ENCODE data around the gene VN1R5. TPM values are rescaled to one million over a fixed set of nuclear protein-coding genes. Genes with fewer than 3 reads are reported as not detected.

Gene VN1R5
- total RNA-seq, 1 experiment from 2014 or later: not detected

GRCh38 chr1:247224822-247225221 is 31.1 kb upstream of the VN1R5 start:
- Histone ChIP-seq H3K36me3 (ENCODE audit: control insufficient read depth in 1 of 2, insufficient read depth in 2 of 2, low read length in 2 of 2) (no peaks in the 10 kb centered on the region), H3K9ac (ENCODE audit: low read length) (no peak overlapping the region), H3K79me2 (ENCODE audit: insufficient read depth, low read length) (no peaks in the 10 kb centered on the region), H3K9me3 (ENCODE audit: control insufficient read depth in 1 of 2, insufficient read depth in 1 of 2, low read depth in 1 of 2, low read length in 2 of 2) (peaks cover 0 to 3% of the 10 kb centered on the region in 2 experiments; a peak in 2 of 4 replicates), H3K27me3 (ENCODE audit: insufficient read depth, low read length) (no peaks in the 10 kb centered on the region), H3K4me1 (ENCODE audit: control insufficient read depth in 1 of 2, insufficient read depth in 2 of 2, low read length in 2 of 2) (no peaks in the 10 kb centered on the region), H3K27ac (ENCODE audit: low read depth, low read length) (no peak overlapping the region), H3K4me3 (replicated peaks in 1 of 2; ENCODE audit: low read depth in 1 of 2, low read length in 2 of 2) (no peak overlapping the region), H3K9me2 (ENCODE audit: insufficient read depth) (no peaks in the 10 kb centered on the region), H3K4me2 (ENCODE audit: low read length) (no peak overlapping the region), H4K20me1 (ENCODE audit: insufficient read depth) (no peaks in the 10 kb centered on the region), H2AFZ (ENCODE audit: low read depth, low read length, poor library complexity, severe bottlenecking) (no peak overlapping the region)
- CTCF ChIA-PET: no interaction called here
- BruUV-seq (replicated peaks): no TSS peak
- POLR2A ChIA-PET: no interaction called here
- TF ChIP-seq POLR2A (IDR thresholded peaks at IDR 0.05; ENCODE audit: borderline replicate concordance, extremely low read depth, insufficient read depth, insufficient read length) (no peak), POLR2AphosphoS5 (IDR thresholded peaks at IDR 0.05; ENCODE audit: low read depth, low read length) (no peak), ZFX (IDR thresholded peaks at IDR 0.05) (no peak), RAD21 (IDR thresholded peaks at IDR 0.05; ENCODE audit: low read depth) (no peak), ATF3 (IDR thresholded peaks at IDR 0.05) (no peak), SIN3A (IDR thresholded peaks at IDR 0.05; ENCODE audit: low read depth) (no peak), ELF1 (IDR thresholded peaks at IDR 0.05; ENCODE audit: borderline replicate concordance, low read depth) (no peak), CEBPB (IDR thresholded peaks at IDR 0.05; ENCODE audit: low read depth) (no peak), EZH2phosphoT487 (IDR thresholded peaks at IDR 0.05; ENCODE audit: borderline replicate concordance) (no peak), ZNF274 (IDR thresholded peaks at IDR 0.05; ENCODE audit: low read depth, low read length) (no peak), YY1 (IDR thresholded peaks at IDR 0.05; ENCODE audit: extremely low read depth, insufficient replicate concordance, low read depth, low read length) (no peak), CTCF (IDR thresholded peaks at IDR 0.05 in 2 of 3, conservative IDR thresholded peaks at IDR 0.05 in 1 of 3; ENCODE audit: borderline replicate concordance in 1 of 3, insufficient read depth in 1 of 3, low read depth in 2 of 3, low read length in 2 of 3) (no peak), CBX3 (IDR thresholded peaks at IDR 0.05; ENCODE audit: low read depth) (no peak)
- TF ChIP-seq, protein P1, sequence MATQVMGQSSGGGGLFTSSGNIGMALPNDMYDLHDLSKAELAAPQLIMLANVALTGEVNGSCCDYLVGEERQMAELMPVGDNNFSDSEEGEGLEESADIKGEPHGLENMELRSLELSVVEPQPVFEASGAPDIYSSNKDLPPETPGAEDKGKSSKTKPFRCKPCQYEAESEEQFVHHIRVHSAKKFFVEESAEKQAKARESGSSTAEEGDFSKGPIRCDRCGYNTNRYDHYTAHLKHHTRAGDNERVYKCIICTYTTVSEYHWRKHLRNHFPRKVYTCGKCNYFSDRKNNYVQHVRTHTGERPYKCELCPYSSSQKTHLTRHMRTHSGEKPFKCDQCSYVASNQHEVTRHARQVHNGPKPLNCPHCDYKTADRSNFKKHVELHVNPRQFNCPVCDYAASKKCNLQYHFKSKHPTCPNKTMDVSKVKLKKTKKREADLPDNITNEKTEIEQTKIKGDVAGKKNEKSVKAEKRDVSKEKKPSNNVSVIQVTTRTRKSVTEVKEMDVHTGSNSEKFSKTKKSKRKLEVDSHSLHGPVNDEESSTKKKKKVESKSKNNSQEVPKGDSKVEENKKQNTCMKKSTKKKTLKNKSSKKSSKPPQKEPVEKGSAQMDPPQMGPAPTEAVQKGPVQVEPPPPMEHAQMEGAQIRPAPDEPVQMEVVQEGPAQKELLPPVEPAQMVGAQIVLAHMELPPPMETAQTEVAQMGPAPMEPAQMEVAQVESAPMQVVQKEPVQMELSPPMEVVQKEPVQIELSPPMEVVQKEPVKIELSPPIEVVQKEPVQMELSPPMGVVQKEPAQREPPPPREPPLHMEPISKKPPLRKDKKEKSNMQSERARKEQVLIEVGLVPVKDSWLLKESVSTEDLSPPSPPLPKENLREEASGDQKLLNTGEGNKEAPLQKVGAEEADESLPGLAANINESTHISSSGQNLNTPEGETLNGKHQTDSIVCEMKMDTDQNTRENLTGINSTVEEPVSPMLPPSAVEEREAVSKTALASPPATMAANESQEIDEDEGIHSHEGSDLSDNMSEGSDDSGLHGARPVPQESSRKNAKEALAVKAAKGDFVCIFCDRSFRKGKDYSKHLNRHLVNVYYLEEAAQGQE (IDR thresholded peaks at IDR 0.05; ENCODE audit: low read depth): no peak
- TF ChIP-seq, protein P2, sequence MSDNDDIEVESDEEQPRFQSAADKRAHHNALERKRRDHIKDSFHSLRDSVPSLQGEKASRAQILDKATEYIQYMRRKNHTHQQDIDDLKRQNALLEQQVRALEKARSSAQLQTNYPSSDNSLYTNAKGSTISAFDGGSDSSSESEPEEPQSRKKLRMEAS (IDR thresholded peaks at IDR 0.05): no peak
- TF ChIP-seq, protein P3, sequence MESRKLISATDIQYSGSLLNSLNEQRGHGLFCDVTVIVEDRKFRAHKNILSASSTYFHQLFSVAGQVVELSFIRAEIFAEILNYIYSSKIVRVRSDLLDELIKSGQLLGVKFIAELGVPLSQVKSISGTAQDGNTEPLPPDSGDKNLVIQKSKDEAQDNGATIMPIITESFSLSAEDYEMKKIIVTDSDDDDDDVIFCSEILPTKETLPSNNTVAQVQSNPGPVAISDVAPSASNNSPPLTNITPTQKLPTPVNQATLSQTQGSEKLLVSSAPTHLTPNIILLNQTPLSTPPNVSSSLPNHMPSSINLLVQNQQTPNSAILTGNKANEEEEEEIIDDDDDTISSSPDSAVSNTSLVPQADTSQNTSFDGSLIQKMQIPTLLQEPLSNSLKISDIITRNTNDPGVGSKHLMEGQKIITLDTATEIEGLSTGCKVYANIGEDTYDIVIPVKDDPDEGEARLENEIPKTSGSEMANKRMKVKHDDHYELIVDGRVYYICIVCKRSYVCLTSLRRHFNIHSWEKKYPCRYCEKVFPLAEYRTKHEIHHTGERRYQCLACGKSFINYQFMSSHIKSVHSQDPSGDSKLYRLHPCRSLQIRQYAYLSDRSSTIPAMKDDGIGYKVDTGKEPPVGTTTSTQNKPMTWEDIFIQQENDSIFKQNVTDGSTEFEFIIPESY (IDR thresholded peaks at IDR 0.05; ENCODE audit: extremely low read depth, insufficient replicate concordance, low read length): no peak
- no peak for ATAC-seq
- intact Hi-C loops (cut with micrococcal nuclease): no loop called here
- RAD21 ChIA-PET (ENCODE audit: low non-redundant PET in 1 of 2, low total read pairs in 2 of 2, uncharacterized antibody in 2 of 2, unreplicated experiment in 2 of 2): no interaction called here
- DNase-seq (ENCODE audit: low read depth, low spot score): no peak
